GM12874 (cell line): ENCODE data around the gene RNPC3.

ENCODE experiments used
- TF ChIP-seq, protein P1 (sequence below): IDR thresholded peaks from 2 replicates; pipeline ENCODE4 v1.5.1; 2011; ENCODE audit warnings: low read depth, mild to moderate bottlenecking, control low read depth, low read length, moderate library complexity; ENCODE audit not compliant: insufficient read depth

RNPC3 gene, protein sequence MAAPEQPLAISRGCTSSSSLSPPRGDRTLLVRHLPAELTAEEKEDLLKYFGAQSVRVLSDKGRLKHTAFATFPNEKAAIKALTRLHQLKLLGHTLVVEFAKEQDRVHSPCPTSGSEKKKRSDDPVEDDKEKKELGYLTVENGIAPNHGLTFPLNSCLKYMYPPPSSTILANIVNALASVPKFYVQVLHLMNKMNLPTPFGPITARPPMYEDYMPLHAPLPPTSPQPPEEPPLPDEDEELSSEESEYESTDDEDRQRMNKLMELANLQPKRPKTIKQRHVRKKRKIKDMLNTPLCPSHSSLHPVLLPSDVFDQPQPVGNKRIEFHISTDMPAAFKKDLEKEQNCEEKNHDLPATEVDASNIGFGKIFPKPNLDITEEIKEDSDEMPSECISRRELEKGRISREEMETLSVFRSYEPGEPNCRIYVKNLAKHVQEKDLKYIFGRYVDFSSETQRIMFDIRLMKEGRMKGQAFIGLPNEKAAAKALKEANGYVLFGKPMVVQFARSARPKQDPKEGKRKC

GRCh38 chr1:103525607-103526507 is at the start of gene RNPC3:
TSS of gene RNPC3 (plus strand) at chr1:103525699. CDS start at chr1:103526071, 372 bp downstream.
- TF ChIP-seq, protein P1, sequence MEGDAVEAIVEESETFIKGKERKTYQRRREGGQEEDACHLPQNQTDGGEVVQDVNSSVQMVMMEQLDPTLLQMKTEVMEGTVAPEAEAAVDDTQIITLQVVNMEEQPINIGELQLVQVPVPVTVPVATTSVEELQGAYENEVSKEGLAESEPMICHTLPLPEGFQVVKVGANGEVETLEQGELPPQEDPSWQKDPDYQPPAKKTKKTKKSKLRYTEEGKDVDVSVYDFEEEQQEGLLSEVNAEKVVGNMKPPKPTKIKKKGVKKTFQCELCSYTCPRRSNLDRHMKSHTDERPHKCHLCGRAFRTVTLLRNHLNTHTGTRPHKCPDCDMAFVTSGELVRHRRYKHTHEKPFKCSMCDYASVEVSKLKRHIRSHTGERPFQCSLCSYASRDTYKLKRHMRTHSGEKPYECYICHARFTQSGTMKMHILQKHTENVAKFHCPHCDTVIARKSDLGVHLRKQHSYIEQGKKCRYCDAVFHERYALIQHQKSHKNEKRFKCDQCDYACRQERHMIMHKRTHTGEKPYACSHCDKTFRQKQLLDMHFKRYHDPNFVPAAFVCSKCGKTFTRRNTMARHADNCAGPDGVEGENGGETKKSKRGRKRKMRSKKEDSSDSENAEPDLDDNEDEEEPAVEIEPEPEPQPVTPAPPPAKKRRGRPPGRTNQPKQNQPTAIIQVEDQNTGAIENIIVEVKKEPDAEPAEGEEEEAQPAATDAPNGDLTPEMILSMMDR: no peak

GRCh38 chr1:103477101-103477500 is 48.4 kb upstream of the RNPC3 start:
- TF ChIP-seq, protein P1: no peak

- TF ChIP-seq, protein P1: no peak
Observed at GRCh38 chr1:103489935-103490334, 35.6 kb upstream of the RNPC3 start.

DNA sequence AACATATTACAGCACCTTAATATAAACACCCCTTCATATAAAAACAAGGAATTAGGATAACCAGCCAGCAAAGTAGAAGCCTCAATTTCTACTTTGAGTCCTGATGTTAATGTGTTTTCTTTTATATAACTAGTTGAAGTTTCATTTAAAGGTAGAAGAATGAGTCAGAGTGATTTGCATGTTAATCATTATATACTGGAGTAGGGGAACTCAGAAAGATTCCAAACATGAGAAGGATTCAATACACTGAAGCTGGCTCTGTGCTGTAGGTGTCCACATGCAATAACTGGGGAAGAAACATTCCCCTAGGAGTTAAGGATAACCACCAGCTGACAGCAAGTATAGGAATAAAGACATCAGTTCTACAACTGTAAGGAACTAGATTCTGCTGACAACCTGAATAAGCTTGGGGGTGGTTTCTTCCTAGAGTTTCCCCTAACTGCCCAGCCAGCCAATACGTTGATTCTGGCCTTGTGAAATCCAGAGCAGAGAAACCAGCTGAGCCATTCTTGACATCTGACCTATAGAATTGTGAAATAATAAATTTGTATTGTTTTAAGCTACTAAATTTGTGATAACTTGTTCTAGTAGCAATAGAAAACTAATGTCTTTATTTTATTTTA is 33.4 kb upstream of the RNPC3 start:
- TF ChIP-seq, protein P1: no peak

GRCh38 chr1:103496014-103496635 is 29.4 kb upstream of the RNPC3 start:
- TF ChIP-seq, protein P1: no peak

DNA sequence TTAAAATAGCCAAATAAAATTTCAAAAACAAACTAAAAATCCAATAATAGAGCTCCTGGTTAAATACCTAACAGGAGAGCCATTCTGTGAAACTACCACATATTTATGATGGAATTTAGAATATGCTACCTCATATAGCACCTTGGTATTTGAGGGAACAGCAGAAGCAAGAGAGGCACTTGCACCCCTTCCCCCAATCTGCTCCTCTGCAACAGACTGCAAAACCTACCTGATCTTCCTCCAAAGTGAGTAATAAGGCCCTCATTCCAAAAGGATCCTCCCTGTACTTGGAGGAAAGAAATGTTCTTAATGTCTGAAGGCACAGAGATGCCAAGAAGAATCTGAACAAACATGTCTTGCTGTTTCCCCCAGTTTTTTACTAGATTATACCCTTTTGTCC is 28.1 kb upstream of the RNPC3 start:
- TF ChIP-seq, protein P1: no peak
